Measurements from ENCODE around the gene AKT1.

The AKT1 gene

DNA sequence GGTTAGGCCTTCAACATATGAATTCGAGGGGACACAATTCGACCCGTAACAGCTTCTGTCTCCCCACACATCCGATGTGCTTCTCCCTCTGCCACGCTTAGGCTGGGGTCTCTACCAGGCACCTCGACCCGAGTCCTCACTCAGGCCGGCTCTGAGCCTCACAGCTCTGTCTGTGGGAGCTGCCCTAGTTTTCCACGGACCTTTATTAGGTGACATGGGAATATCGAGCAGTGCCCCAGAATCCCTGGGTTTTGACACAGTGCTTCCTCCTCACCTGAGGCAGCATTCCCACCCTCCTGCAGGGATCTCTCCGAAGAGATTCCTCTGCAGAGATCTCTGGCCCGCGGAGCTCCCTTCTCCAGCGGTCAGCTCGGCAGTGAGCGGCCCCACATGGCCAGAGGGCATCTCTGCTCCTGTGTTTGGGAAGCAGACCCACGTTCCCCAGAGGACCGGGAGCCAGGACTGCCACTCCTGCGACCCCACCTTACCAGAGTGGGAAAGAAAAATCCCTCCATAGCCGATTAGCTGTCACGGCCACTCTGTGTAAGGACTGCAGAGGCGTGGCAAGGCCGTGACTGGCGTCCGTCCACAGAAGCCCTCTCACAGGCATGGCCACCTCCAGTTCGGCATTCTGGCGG, 26.5 kb upstream of the AKT1 start:
- no peak overlapping the region for H3K4me3 ChIP-seq (ENCODE audit: low read length)
- no peak overlapping the region for H3K9ac ChIP-seq (ENCODE audit: low read length)
- H2AFZ ChIP-seq (ENCODE audit: low read length), result no peak overlapping the region
- peaks cover 12% of the 10 kb centered on the region for H3K27me3 ChIP-seq (replicated peaks; ENCODE audit: insufficient read depth, low read length)
- H3F3A ChIP-seq (ENCODE audit: insufficient read depth, low read length), result no peaks in the 10 kb centered on the region
- no peaks in the 10 kb centered on the region for H3K9me2 ChIP-seq (replicated peaks; ENCODE audit: insufficient read depth, low read length)
- TF ChIP-seq EZH2phosphoT487 (IDR thresholded peaks at IDR 0.05; ENCODE audit: low read length) (no peak), EZH2 (optimal IDR thresholded peaks at IDR 0.05; ENCODE audit: low read depth, low read length) (no peak), CTCF (IDR thresholded peaks at IDR 0.05; ENCODE audit: low read length) (no peak)
- no peaks in the 10 kb centered on the region for H3K9me3 ChIP-seq (replicated peaks; ENCODE audit: insufficient read depth, low read length)
- H3K4me1 ChIP-seq (ENCODE audit: low read length), result no peaks in the 10 kb centered on the region
- no peaks in the 10 kb centered on the region for H3K79me2 ChIP-seq (ENCODE audit: low read length)
- H4K20me1 ChIP-seq (ENCODE audit: insufficient read depth, low read length), result no peaks in the 10 kb centered on the region
- H3K36me3 ChIP-seq (replicated peaks; ENCODE audit: insufficient read depth, low read length), result no peaks in the 10 kb centered on the region
- no peak for DNase-seq
- no peak overlapping the region for H3K27ac ChIP-seq (ENCODE audit: low read length)
- no peak overlapping the region for H3K4me2 ChIP-seq (ENCODE audit: low read depth, low read length)

- peaks cover 12% of the 10 kb centered on the region for H3K27me3 ChIP-seq (replicated peaks; ENCODE audit: insufficient read depth, low read length)
- no peaks in the 10 kb centered on the region for H4K20me1 ChIP-seq (ENCODE audit: insufficient read depth, low read length)
- H3K36me3 ChIP-seq (replicated peaks; ENCODE audit: insufficient read depth, low read length), result no peaks in the 10 kb centered on the region
- H3K4me2 ChIP-seq (ENCODE audit: low read depth, low read length), result no peak overlapping the region
- H3K9ac ChIP-seq (ENCODE audit: low read length), result no peak overlapping the region
- no peaks in the 10 kb centered on the region for H3K9me2 ChIP-seq (replicated peaks; ENCODE audit: insufficient read depth, low read length)
- no peaks in the 10 kb centered on the region for H3K4me1 ChIP-seq (ENCODE audit: low read length)
- DNase-seq, result no peak
- H3K27ac ChIP-seq (ENCODE audit: low read length), result no peak overlapping the region
- H3K4me3 ChIP-seq (ENCODE audit: low read length), result no peak overlapping the region
- no peak for TF ChIP-seq EZH2 (optimal IDR thresholded peaks at IDR 0.05; ENCODE audit: low read depth, low read length)
- TF ChIP-seq CTCF (IDR thresholded peaks at IDR 0.05; ENCODE audit: low read length), result no peak
- TF ChIP-seq EZH2phosphoT487 (IDR thresholded peaks at IDR 0.05; ENCODE audit: low read length), result no peak
- H3K9me3 ChIP-seq (replicated peaks; ENCODE audit: insufficient read depth, low read length), result no peaks in the 10 kb centered on the region
- H3F3A ChIP-seq (ENCODE audit: insufficient read depth, low read length), result no peaks in the 10 kb centered on the region
- no peak overlapping the region for H2AFZ ChIP-seq (ENCODE audit: low read length)
- no peaks in the 10 kb centered on the region for H3K79me2 ChIP-seq (ENCODE audit: low read length)
Observed at GRCh38 chr14:104821229-104821945, 25.8 kb upstream of the AKT1 start.

- Histone ChIP-seq H3K79me2 (ENCODE audit: low read length) (no peaks in the 10 kb centered on the region), H3K4me2 (ENCODE audit: low read depth, low read length) (no peak overlapping the region), H2AFZ (ENCODE audit: low read length) (no peak overlapping the region), H3K27ac (ENCODE audit: low read length) (no peak overlapping the region), H3K4me3 (ENCODE audit: low read length) (no peak overlapping the region), H3K4me1 (ENCODE audit: low read length) (no peaks in the 10 kb centered on the region), H3K9ac (ENCODE audit: low read length) (no peak overlapping the region), H3K9me2 (replicated peaks; ENCODE audit: insufficient read depth, low read length) (no peaks in the 10 kb centered on the region), H3K27me3 (replicated peaks; ENCODE audit: insufficient read depth, low read length) (peaks cover 12% of the 10 kb centered on the region), H4K20me1 (ENCODE audit: insufficient read depth, low read length) (no peaks in the 10 kb centered on the region), H3K36me3 (replicated peaks; ENCODE audit: insufficient read depth, low read length) (no peaks in the 10 kb centered on the region), H3F3A (ENCODE audit: insufficient read depth, low read length) (no peaks in the 10 kb centered on the region), H3K9me3 (replicated peaks; ENCODE audit: insufficient read depth, low read length) (no peaks in the 10 kb centered on the region)
- TF ChIP-seq CTCF (IDR thresholded peaks at IDR 0.05; ENCODE audit: low read length), result no peak
- TF ChIP-seq EZH2phosphoT487 (IDR thresholded peaks at IDR 0.05; ENCODE audit: low read length), result no peak
- no peak for TF ChIP-seq EZH2 (optimal IDR thresholded peaks at IDR 0.05; ENCODE audit: low read depth, low read length)
- no peak for DNase-seq
Observed at GRCh38 chr14:104820669-104821228, 25.2 kb upstream of the AKT1 start.
